Liver (tissue), 9 donors: Measurements from ENCODE around the gene L2HGDH. TPM values are rescaled to one million over a fixed set of nuclear protein-coding genes. Genes with fewer than 3 reads are reported as not detected.

Source experiments
- DNase-seq: peaks from one replicate; pipeline ENCODE4 v3.0.0-alpha.2; 2017; ENCODE audit warnings: low spot score
- H3K27ac ChIP-seq, 2 donors: one replicate each; pipeline ENCODE4 v1.7.0; 2013; ENCODE audit warnings: inconsistent platforms in 2 of 2, low read length in 2 of 2, control low read depth in 1 of 2, low read depth in 1 of 2, mild to moderate bottlenecking in 1 of 2
- H3K27me3 ChIP-seq, 4 donors: one replicate each; pipeline versions ENCODE4 v1.6.1 to v1.7.0; 2013; ENCODE audit warnings: low read length in 3 of 4, inconsistent platforms in 1 of 4, mild to moderate bottlenecking in 1 of 4, moderate library complexity in 1 of 4; ENCODE audit not compliant: control insufficient read depth in 4 of 4, insufficient read depth in 4 of 4
- H3K36me3 ChIP-seq, 4 donors: one replicate each; pipeline versions ENCODE4 v1.6.1 to v1.7.0; 2013; ENCODE audit warnings: low read length in 3 of 4, mild to moderate bottlenecking in 3 of 4, low read depth in 1 of 4, moderate library complexity in 1 of 4; ENCODE audit not compliant: control insufficient read depth in 4 of 4, insufficient read depth in 3 of 4
- H3K4me1 ChIP-seq, 4 donors: one replicate each; pipeline versions ENCODE4 v1.6.1 to v1.7.0; 2013; ENCODE audit warnings: low read length in 3 of 4, mild to moderate bottlenecking in 3 of 4, moderate library complexity in 1 of 4; ENCODE audit not compliant: control insufficient read depth in 4 of 4, insufficient read depth in 4 of 4
- H3K4me3 ChIP-seq, 3 donors: one replicate each; pipeline versions ENCODE4 v1.6.1 to v1.7.0; 2013; ENCODE audit warnings: low read length in 3 of 3, control low read depth in 1 of 3, low read depth in 1 of 3, mild to moderate bottlenecking in 1 of 3
- H3K9ac ChIP-seq, 2 donors: one replicate each; pipeline ENCODE4 v1.7.0; 2013; ENCODE audit warnings: low read length in 2 of 2, mild to moderate bottlenecking in 2 of 2, moderate library complexity in 2 of 2, control low read depth in 1 of 2, low read depth in 1 of 2
- H3K9me3 ChIP-seq, 4 donors: one replicate each; pipeline versions ENCODE4 v1.6.1 to v1.7.0; 2013; ENCODE audit warnings: low read length in 3 of 4; ENCODE audit not compliant: control insufficient read depth in 4 of 4
- ATF3 ChIP-seq: IDR thresholded peaks from 2 replicates; pipeline ENCODE4 v1.6.1; 2016; ENCODE audit warnings: antibody characterized with exemption
- EGR1 ChIP-seq, 2 donors: IDR thresholded peaks; 2 replicates each; pipeline ENCODE4 v1.6.1; 2016 to 2018; ENCODE audit warnings: antibody characterized with exemption in 2 of 2, low read depth in 2 of 2
- FOXA1 ChIP-seq: IDR thresholded peaks from 2 replicates; pipeline ENCODE4 v1.6.1; 2016; ENCODE audit warnings: antibody characterized with exemption
- FOXA2 ChIP-seq: IDR thresholded peaks from 2 replicates; pipeline ENCODE4 v1.6.1; 2016; ENCODE audit warnings: antibody characterized with exemption
- GABPA ChIP-seq, 2 donors: IDR thresholded peaks in 1 of 2; conservative IDR thresholded peaks in 1 of 2; 2 replicates each; pipeline ENCODE4 v1.6.1; 2016; ENCODE audit warnings: antibody characterized with exemption in 2 of 2, mild to moderate bottlenecking in 1 of 2, moderate library complexity in 1 of 2
- HNF4A ChIP-seq, 2 donors: conservative IDR thresholded peaks; 2 replicates each; pipeline ENCODE4 v1.6.1; 2016; ENCODE audit warnings: antibody characterized with exemption in 2 of 2, mild to moderate bottlenecking in 2 of 2
- HNF4G ChIP-seq: IDR thresholded peaks from 2 replicates; pipeline ENCODE4 v1.6.1; 2016; ENCODE audit warnings: antibody characterized with exemption
- JUND ChIP-seq, 2 donors: IDR thresholded peaks; 2 replicates each; pipeline ENCODE4 v1.6.1; 2016; ENCODE audit warnings: antibody characterized with exemption in 2 of 2
- NR2F2 ChIP-seq: IDR thresholded peaks from 2 replicates; pipeline ENCODE4 v1.6.1; 2016; ENCODE audit warnings: antibody characterized with exemption
- RAD21 ChIP-seq, 2 donors: IDR thresholded peaks; 2 replicates each; pipeline ENCODE4 v1.6.1; 2016; ENCODE audit warnings: antibody characterized with exemption in 2 of 2, mild to moderate bottlenecking in 2 of 2
- REST ChIP-seq: IDR thresholded peaks from 2 replicates; pipeline ENCODE4 v1.6.1; 2016; ENCODE audit warnings: antibody characterized with exemption, mild to moderate bottlenecking
- RXRA ChIP-seq, 2 donors: IDR thresholded peaks; 2 replicates each; pipeline ENCODE4 v1.6.1; 2017 to 2018; ENCODE audit warnings: antibody characterized with exemption in 2 of 2, mild to moderate bottlenecking in 1 of 2
- SP1 ChIP-seq: IDR thresholded peaks from 2 replicates; pipeline ENCODE4 v1.6.1; 2018; ENCODE audit warnings: antibody characterized with exemption, mild to moderate bottlenecking
- TAF1 ChIP-seq: conservative IDR thresholded peaks from 2 replicates; pipeline ENCODE4 v1.6.1; 2016; ENCODE audit warnings: antibody characterized with exemption, mild to moderate bottlenecking
- YY1 ChIP-seq: IDR thresholded peaks from 2 replicates; pipeline ENCODE4 v1.6.1; 2016; ENCODE audit warnings: antibody characterized with exemption, mild to moderate bottlenecking
- WGBS: extraction: QIAGEN DNeasy Blood & Tissue Kit; methylation state at CpG from one replicate; pipeline ENCODE4 v1.1.7; 2013; 5-methylcytosine and 5-hydroxymethylcytosine counted together
- polyA plus RNA-seq, 2 donors: library from polyadenylated mRNA; stranded (reverse) in 1 of 2; unstranded in 1 of 2; fragments of 200-250 nt in 1 of 2; fragments of >200 nt in 1 of 2; fragmentation: Nextera tagmentation in 1 of 2; extraction: Ambion mirVana in 1 of 2; gene quantifications; one replicate each; pipeline versions ENCODE4 v1.2.1 to v1.2.3, GENCODE V29; 2013 to 2015
- total RNA-seq, 2 donors: library from RNA; depleted of rRNA; stranded (reverse); fragments of >200 nt; gene quantifications; one replicate each; pipeline ENCODE4 v1.2.3, GENCODE V29; 2014
- TF ChIP-seq, protein P1 (sequence below): IDR thresholded peaks from 2 replicates; pipeline ENCODE4 v1.6.1; 2016; ENCODE audit warnings: antibody characterized with exemption
- TF ChIP-seq, protein P2 (sequence below): fragments of 150-350 bp; IDR thresholded peaks from 2 replicates; pipeline ENCODE4 v1.5.1; 2017; ENCODE audit warnings: improper control_type of control experiment, low read depth, low read length; ENCODE audit not compliant: missing input control
- donor health status: healthy.
- donor health status: healthy.
- donor health status: healthy.
- donor health status: healthy.
- donor health status: healthy.

L2HGDH gene
- total and polyA plus RNA-seq, 4 donors = 3.8 to 9.0 (median 5.4) TPM

- Histone ChIP-seq H3K9ac (no peak overlapping the region), H3K9me3 (no peaks in the 10 kb centered on the region), H3K4me3 (no peak overlapping the region), H3K36me3 (no peaks in the 10 kb centered on the region), H3K4me1 (peaks cover 3 to 18% (median 11%) of the 10 kb centered on the region in 4 donors), H3K27me3 (no peaks in the 10 kb centered on the region), H3K27ac (no peak overlapping the region)
- TF ChIP-seq FOXA2 (no peak), GABPA (IDR thresholded peaks at IDR 0.05 in 1 of 2, conservative IDR thresholded peaks at IDR 0.05 in 1 of 2) (no peak), HNF4G (no peak), REST (no peak), JUND (IDR thresholded peaks at IDR 0.05) (no peak), HNF4A (conservative IDR thresholded peaks at IDR 0.05) (no peak), EGR1 (IDR thresholded peaks at IDR 0.05; ENCODE audit: low read depth in 2 of 2) (no peak), FOXA1 (no peak)
- TF ChIP-seq, protein P1, sequence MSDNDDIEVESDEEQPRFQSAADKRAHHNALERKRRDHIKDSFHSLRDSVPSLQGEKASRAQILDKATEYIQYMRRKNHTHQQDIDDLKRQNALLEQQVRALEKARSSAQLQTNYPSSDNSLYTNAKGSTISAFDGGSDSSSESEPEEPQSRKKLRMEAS = no peak
- TF ChIP-seq, protein P2, sequence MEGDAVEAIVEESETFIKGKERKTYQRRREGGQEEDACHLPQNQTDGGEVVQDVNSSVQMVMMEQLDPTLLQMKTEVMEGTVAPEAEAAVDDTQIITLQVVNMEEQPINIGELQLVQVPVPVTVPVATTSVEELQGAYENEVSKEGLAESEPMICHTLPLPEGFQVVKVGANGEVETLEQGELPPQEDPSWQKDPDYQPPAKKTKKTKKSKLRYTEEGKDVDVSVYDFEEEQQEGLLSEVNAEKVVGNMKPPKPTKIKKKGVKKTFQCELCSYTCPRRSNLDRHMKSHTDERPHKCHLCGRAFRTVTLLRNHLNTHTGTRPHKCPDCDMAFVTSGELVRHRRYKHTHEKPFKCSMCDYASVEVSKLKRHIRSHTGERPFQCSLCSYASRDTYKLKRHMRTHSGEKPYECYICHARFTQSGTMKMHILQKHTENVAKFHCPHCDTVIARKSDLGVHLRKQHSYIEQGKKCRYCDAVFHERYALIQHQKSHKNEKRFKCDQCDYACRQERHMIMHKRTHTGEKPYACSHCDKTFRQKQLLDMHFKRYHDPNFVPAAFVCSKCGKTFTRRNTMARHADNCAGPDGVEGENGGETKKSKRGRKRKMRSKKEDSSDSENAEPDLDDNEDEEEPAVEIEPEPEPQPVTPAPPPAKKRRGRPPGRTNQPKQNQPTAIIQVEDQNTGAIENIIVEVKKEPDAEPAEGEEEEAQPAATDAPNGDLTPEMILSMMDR = no peak
- WGBS = 84% methylated on average over 3 of the region's 3 CpGs
- no peak for DNase-seq
These were observed 48.1 kb upstream of the L2HGDH start for GRCh38 chr14:50360093-50360492.

DNA sequence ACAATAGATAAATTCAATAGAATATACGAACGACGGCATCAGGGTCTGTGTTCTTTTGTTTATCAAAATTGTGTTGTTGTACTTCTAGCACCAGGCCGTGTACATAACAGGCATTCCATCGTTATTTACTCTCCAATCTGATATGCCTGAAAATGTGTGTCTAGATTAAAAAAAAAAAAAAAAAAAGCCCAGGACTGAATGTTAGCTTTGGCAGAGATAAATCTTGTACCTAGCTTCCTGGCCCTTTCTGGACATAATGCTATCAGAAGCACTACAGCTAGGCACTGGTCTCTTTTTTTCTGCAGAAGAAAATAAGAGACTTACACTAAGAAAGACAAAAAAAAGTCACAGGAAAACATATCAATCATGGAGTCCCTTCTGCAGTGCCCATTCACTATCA lies 47.6 kb upstream of the L2HGDH start:
- H3K27ac ChIP-seq = no peak overlapping the region
- whole genome bisulfite sequencing = 35% methylated on average over 5 of the region's 5 CpGs
- DNase-seq = no peak

More for the DNA sequence above, 47.6 kb upstream of the L2HGDH start:
- no peak overlapping the region for H3K4me3 ChIP-seq
- no peaks in the 10 kb centered on the region for H3K36me3 ChIP-seq
- no peaks in the 10 kb centered on the region for H3K27me3 ChIP-seq
- no peaks in the 10 kb centered on the region for H3K9me3 ChIP-seq
- TF ChIP-seq RAD21 (IDR thresholded peaks at IDR 0.05) (no peak), YY1 (no peak), ATF3 (no peak), JUND (IDR thresholded peaks at IDR 0.05) (no peak), GABPA (IDR thresholded peaks at IDR 0.05 in 1 of 2, conservative IDR thresholded peaks at IDR 0.05 in 1 of 2) (no peak), FOXA1 (no peak), NR2F2 (no peak), RXRA (IDR thresholded peaks at IDR 0.05) (no peak), FOXA2 (no peak), HNF4A (conservative IDR thresholded peaks at IDR 0.05) (no peak), TAF1 (no peak), SP1 (no peak), HNF4G (no peak)
- TF ChIP-seq, protein P2 = no peak
- TF ChIP-seq, protein P1 = no peak
- H3K4me1 ChIP-seq = peaks cover 2 to 13% (median 8%) of the 10 kb centered on the region in 4 donors
- no peak overlapping the region for H3K9ac ChIP-seq
